Measurements from ENCODE around the gene CHD2.

- TF ChIP-seq CTCF (IDR thresholded peaks at IDR 0.05) (no peak), POLR2AphosphoS5 (IDR thresholded peaks at IDR 0.05) (no peak), POLR2A (IDR thresholded peaks at IDR 0.05) (no peak), EP300 (IDR thresholded peaks at IDR 0.05) (no peak)
These were observed 14.0 kb upstream of the CHD2 start for GRCh38 chr15:92886042-92886537.
